Thyroid gland (tissue), 4 donors: ENCODE results near the gene SLC25A44.

Source experiments
- CTCF ChIP-seq, 6 experiments: fragments of 200-600 bp in 3 of 6; fragments of 450-650 bp in 3 of 6; sonication (generic) in 3 of 6; IDR thresholded peaks; one replicate each; pipeline ENCODE4 v1.5.1; 2016 to 2019; ENCODE audit warnings: antibody characterized with exemption in 6 of 6, mild to moderate bottlenecking in 2 of 6, inconsistent platforms in 1 of 6, moderate library complexity in 1 of 6
- POLR2A ChIP-seq, 2 donors: fragments of 450-650 bp; IDR thresholded peaks; one replicate each; pipeline ENCODE4 v1.6.1; 2017; ENCODE audit warnings: antibody characterized with exemption in 2 of 2, mild to moderate bottlenecking in 2 of 2, moderate library complexity in 1 of 2

- TF ChIP-seq CTCF (IDR thresholded peaks at IDR 0.05) (no peak), POLR2A (IDR thresholded peaks at IDR 0.05) (no peak)
These were observed 9.4 kb downstream of the SLC25A44 start for GRCh38 chr1:156203331-156203730.
